Thyroid gland (tissue), 4 donors: Measurements from ENCODE around the gene MZT2A.
"Not testable (repeated sequence)": the region's sequence is repeated elsewhere in the genome, so short reads cannot be mapped to it uniquely, and the experiment has no call there.

Experiments
- CTCF ChIP-seq, 6 experiments: fragments of 200-600 bp in 3 of 6; fragments of 450-650 bp in 3 of 6; sonication (generic) in 3 of 6; IDR thresholded peaks; one replicate each; pipeline ENCODE4 v1.5.1; 2016 to 2019; ENCODE audit warnings: antibody characterized with exemption in 6 of 6, mild to moderate bottlenecking in 2 of 6, inconsistent platforms in 1 of 6, moderate library complexity in 1 of 6
- POLR2A ChIP-seq, 2 donors: fragments of 450-650 bp; IDR thresholded peaks; one replicate each; pipeline ENCODE4 v1.6.1; 2017; ENCODE audit warnings: antibody characterized with exemption in 2 of 2, mild to moderate bottlenecking in 2 of 2, moderate library complexity in 1 of 2

- TF ChIP-seq CTCF, POLR2A (IDR thresholded peaks at IDR 0.05): not testable (repeated sequence)
These were observed 44.6 kb upstream of the MZT2A start for GRCh38 chr2:131536841-131537240.
